NAMALWA (cell line): ENCODE results near the gene WDR81.
"Not testable (repeated sequence)": the region's sequence is repeated elsewhere in the genome, so short reads cannot be mapped to it uniquely, and the experiment has no call there.

Experiments used
- DNase-seq: peaks from one replicate; pipeline ENCODE4 v3.0.0-alpha.2; 2015; ENCODE audit warnings: low spot score

WDR81 gene

DNA sequence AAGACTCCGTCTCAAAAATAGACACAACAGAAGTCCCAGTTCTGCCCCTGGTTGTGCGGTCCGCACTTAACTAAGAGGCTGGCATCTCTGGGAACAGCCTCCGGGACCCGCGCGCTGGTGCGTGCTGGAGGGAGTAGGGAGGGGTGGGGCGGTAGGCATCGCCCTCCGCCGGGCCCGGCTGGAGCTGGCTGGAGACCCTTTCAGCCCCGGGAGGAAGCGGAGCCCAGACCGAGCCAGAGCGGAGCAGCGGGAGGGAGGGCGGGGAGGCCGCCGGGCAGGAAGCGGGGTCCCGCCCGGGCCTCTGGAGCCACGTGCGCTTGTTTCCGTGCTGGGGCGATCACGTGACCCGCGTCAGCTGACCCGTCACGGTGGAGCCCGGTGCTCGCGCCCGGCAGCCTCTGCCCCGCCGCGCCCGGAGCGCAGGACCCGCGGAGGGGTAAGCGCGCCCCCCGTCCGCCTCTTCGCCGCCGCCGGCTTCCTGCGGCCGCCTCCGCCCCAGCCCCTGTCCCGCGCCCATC is at the start of gene WDR81:
WDR81 (plus strand) TSS at position 354 of the 518 bp plus-strand sequence. CDS start 256 bp downstream, outside the sequence.
- peak; percentile 74 for DNase-seq

DNA sequence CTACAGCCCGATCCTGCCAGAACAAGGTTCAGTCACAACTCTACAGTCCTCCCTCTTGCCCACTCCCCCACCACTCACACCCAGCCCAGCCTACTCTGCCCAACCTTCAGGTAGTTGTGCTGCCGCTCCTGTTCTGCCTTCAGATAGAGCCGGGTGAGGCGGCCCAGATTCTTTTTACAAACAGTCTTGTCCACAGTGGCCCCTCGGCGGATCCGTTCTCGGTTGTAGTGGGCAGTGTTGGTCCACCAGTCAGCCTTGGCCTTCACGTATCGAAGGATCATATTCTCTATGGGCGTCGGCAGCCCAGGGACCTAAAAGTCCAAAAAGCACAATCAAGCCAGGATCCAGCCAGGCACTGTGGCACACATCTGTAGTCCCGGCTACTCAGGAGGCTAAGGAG is 48.1 kb upstream of the WDR81 start:
- no peak for DNase-seq

GRCh38 chr17:1683459-1683858 is 41.0 kb upstream of the WDR81 start:
- no peak for DNase-seq

DNA sequence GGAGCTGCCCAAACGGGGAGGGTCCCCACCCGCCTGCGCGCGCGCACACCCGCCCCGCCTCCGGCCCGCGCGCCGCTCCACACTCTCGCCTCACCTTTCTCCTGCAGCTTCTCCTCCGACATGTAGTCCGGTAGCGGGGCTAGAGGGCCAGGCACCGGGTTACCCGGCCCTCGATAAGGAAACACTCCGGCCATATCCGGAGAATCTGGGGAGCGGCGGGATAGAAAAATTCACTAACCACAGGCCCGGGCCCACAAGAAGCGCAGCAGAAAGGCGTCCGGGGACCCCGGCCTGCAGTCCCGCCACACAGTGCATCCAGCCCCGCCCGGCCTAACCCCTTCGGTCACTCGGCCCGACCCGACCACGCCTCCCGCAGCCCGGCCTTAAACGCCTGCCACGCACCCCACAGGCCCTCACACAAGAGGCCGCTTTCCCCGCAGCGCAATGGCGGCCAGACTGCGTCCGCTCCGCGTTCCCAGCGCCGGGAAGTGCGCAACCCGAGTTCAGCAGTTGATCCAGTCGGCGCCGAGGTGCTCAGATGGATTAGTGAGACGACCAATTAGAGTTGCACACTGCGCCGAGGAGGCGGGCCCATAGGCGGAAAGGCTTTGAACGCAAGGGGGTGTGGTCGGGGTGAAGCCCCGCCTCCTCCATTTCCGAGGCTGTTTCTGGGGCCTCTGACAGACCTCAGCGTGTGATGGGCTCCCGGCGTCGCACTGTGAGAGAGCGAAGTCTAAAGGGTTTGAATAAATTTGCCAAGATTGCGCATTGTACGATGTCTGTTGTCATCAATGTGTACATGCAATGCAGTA is 39.9 kb upstream of the WDR81 start, which contains the start of gene PRPF8:
PRPF8 (minus strand) TSS at position 490 of the 812 bp plus-strand sequence; CDS start at position 194, 296 bp downstream.
- DNase-seq, result peak; percentile 95

- DNase-seq, result no peak
Observed at GRCh38 chr17:1686086-1686485, 38.4 kb upstream of the WDR81 start.

GRCh38 chr17:1688405-1688804 is 36.1 kb upstream of the WDR81 start:
- not testable (repeated sequence) for DNase-seq

- DNase-seq, result peak; percentile 8
Observed at GRCh38 chr17:1690544-1691221, 33.8 kb upstream of the WDR81 start.

- no peak for DNase-seq
Observed at GRCh38 chr17:1693339-1693738, 31.2 kb upstream of the WDR81 start.

- DNase-seq, result no peak
Observed at GRCh38 chr17:1695365-1695764, 29.1 kb upstream of the WDR81 start.

- DNase-seq, result no peak
Observed at GRCh38 chr17:1697681-1698080, 26.8 kb upstream of the WDR81 start.

DNA sequence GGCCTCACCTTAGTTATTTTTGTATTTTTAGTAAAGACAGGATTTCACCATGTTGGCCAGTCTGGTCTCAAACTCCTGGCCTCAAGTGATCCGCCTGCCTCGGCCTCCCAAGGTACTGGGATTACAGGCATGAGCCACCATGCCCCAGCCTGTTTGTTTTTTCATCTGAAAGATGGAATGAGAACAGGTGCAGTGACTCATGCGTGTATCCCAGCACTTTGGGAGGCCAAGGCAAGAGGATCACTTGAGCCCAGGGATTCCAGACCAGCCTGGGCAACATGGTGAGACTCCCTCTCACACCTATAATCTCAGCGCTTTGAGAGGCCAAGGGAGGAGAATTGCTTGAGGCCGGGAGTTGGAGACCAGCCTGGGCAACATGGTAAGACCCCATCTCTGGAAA is 24.6 kb upstream of the WDR81 start:
- not testable (repeated sequence) for DNase-seq

DNA sequence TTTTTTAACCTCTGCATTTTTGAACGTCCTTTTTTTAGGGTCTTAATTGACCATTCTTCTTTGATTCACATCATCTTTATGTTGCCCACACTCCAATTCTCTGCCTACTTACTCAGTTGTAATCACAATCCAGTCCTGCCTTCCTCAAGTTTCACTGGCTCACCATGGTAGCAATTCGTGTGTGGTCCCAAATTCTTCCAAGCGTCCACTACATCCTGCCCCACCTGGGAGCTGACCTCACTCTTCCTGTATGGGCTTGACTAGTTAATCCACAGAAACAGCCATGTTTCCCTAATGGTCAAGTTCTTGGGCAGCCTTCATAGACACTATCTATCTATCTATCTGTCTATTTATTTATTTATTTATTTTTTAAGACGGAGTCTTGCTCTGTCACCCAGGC is 21.4 kb upstream of the WDR81 start:
- no peak for DNase-seq

DNA sequence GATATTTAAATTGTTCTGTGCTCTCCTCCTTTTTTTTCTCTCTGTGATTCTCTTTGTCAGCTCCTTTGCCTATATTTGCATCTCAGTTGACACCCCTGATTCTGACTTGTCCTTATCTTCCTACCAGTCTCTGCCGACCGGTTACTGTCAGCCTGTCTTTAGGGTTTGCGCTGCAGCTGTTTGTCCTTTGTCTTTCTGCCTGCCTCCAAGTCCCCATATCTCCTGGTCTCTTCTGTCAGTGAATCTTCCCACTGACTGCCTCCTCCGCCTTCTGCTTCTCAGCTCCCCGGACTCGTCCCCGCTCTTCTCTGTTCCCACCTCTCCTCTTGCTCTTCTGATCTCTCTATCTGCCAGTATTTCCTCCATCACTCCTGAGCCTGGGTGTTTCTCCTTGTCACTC is 19.5 kb upstream of the WDR81 start:
- DNase-seq, result no peak

- DNase-seq, result no peak
Observed at GRCh38 chr17:1707107-1707506, 17.4 kb upstream of the WDR81 start.

GRCh38 chr17:1708791-1709346 is 15.6 kb upstream of the WDR81 start:
- not testable (repeated sequence) for DNase-seq

GRCh38 chr17:1709403-1709951 is 15.0 kb upstream of the WDR81 start:
- DNase-seq, result no peak

- no peak for DNase-seq
Observed at GRCh38 chr17:1709971-1710806, 14.3 kb upstream of the WDR81 start, which contains the start of gene TLCD2. TLCD2 (minus strand) TSS chr17:1710377; CDS start chr17:1710242, 135 bp downstream.

- no peak for DNase-seq
Observed at GRCh38 chr17:1710807-1711553, 13.5 kb upstream of the WDR81 start.

DNA sequence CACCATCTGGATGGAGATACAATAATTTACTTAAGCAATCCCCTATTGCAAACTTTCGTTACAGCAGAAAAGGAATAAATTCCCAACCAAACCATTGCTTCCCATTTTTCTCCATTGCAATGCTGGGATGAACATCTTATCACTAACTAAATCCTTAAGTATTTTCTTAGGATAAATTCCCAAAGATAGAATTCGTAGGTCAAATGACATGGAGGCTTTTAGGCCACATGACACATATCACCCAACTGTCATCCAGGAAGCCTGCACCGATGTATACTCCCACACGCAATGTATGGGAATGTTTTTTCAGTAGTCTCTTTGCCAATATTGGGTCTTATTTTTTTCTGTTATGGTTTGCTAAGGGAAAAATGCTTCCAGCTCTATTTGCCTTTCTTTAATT is 12.7 kb upstream of the WDR81 start:
- no peak for DNase-seq

- DNase-seq, result no peak
Observed at GRCh38 chr17:1712271-1712670, 12.2 kb upstream of the WDR81 start.
